WTC11 (cell line): ENCODE data around the gene VAC14. TPM values are rescaled to one million over a fixed set of nuclear protein-coding genes. Genes with fewer than 3 reads are reported as not detected.

ENCODE experiments used
- ATAC-seq: fragments of 200-7000 bp; cut with Tn5 transposase; 2 replicates; pipeline ENCODE4 v1.10.0; 2021; ENCODE audit warnings: mild to moderate bottlenecking, moderate library complexity
- CTCF ChIA-PET: fragments of 300-600 bp; sonication (Branson Sonifier 250); formaldehyde crosslinking; loops from one replicate; lab custom pipeline; 2021; ENCODE audit warnings: antibody characterized with exemption; lab: Charles Lee
- POLR2A ChIA-PET: fragments of 350-600 bp; sonication (Branson Sonifier 250); formaldehyde crosslinking; loops from one replicate; lab custom pipeline; 2021; ENCODE audit warnings: antibody characterized with exemption; lab: Charles Lee
- DNase-seq: peaks from one replicate; pipeline ENCODE4 v3.0.0; 2021; ENCODE audit warnings: low spot score
- H3K27ac Mint-ChIP-seq: 2 replicates; pipeline ENCODE4 v1.8.0; 2021; ENCODE audit warnings: mixed read lengths
- H3K27me3 Mint-ChIP-seq: 2 replicates; pipeline ENCODE4 v1.8.0; 2021; ENCODE audit warnings: low read depth, mild to moderate bottlenecking, moderate library complexity, mixed read lengths
- H3K36me3 Mint-ChIP-seq: 2 replicates; pipeline ENCODE4 v1.8.0; 2021; ENCODE audit warnings: mixed read lengths
- H3K4me1 Mint-ChIP-seq: 2 replicates; pipeline ENCODE4 v1.8.0; 2022; ENCODE audit warnings: mixed read lengths
- H3K4me3 Mint-ChIP-seq: 2 replicates; pipeline ENCODE4 v1.8.0; 2021; ENCODE audit warnings: mild to moderate bottlenecking, moderate library complexity, mixed read lengths
- H3K9me3 Mint-ChIP-seq: 2 replicates; pipeline ENCODE4 v1.8.0; 2021; ENCODE audit warnings: mixed read lengths
- FOXK1 ChIP-seq: sonication (generic); formaldehyde crosslinking; IDR thresholded peaks from 2 replicates; pipeline ENCODE4 v1.8.0; 2022; ENCODE audit warnings: mild to moderate bottlenecking, moderate library complexity, missing genetic modification reagents
- FOXP1 ChIP-seq: sonication (generic); formaldehyde crosslinking; IDR thresholded peaks from 2 replicates; pipeline ENCODE4 v1.8.0; 2022; ENCODE audit warnings: missing genetic modification reagents, mild to moderate bottlenecking, moderate library complexity, borderline replicate concordance
- GRHL2 ChIP-seq: fragments of 250-450 bp; sonication (Bioruptor Pico); IDR thresholded peaks from 2 replicates; pipeline ENCODE4 v1.8.0; 2022; ENCODE audit warnings: mild to moderate bottlenecking, moderate library complexity; ENCODE audit not compliant: insufficient replicate concordance, severe bottlenecking
- GTF2I ChIP-seq: fragments of 250-450 bp; sonication (Bioruptor Pico); conservative IDR thresholded peaks from 2 replicates; pipeline ENCODE4 v1.4.0; 2021; ENCODE audit warnings: mild to moderate bottlenecking
- HMGA2 ChIP-seq: fragments of 250-450 bp; sonication (Bioruptor Pico); IDR thresholded peaks from 2 replicates; pipeline ENCODE4 v1.4.0; 2021; ENCODE audit warnings: mild to moderate bottlenecking, moderate library complexity
- KAT7 ChIP-seq: sonication (generic); formaldehyde crosslinking; IDR thresholded peaks from 2 replicates; pipeline ENCODE4 v1.8.1; 2023; ENCODE audit warnings: missing genetic modification reagents, mild to moderate bottlenecking, borderline replicate concordance
- MYBL2 ChIP-seq: sonication (generic); formaldehyde crosslinking; IDR thresholded peaks from 2 replicates; pipeline ENCODE4 v1.8.1; 2023; ENCODE audit warnings: mild to moderate bottlenecking, moderate library complexity, missing genetic modification reagents
- OVOL2 ChIP-seq: fragments of 250-450 bp; sonication (Bioruptor Pico); IDR thresholded peaks from 2 replicates; pipeline ENCODE4 v1.9.0; 2021; ENCODE audit warnings: mild to moderate bottlenecking, borderline replicate concordance
- TCF7 ChIP-seq: sonication (generic); formaldehyde crosslinking; IDR thresholded peaks from 2 replicates; pipeline ENCODE4 v1.8.0; 2022; ENCODE audit warnings: mild to moderate bottlenecking, low read depth, missing genetic modification reagents, moderate library complexity
- TEAD4 ChIP-seq: sonication (generic); formaldehyde crosslinking; IDR thresholded peaks from 2 replicates; pipeline ENCODE4 v1.8.0; 2022; ENCODE audit warnings: mild to moderate bottlenecking, missing genetic modification reagents
- ZNF121 ChIP-seq: sonication (generic); formaldehyde crosslinking; IDR thresholded peaks from 2 replicates; pipeline ENCODE4 v1.8.0; 2023; ENCODE audit warnings: missing genetic modification reagents
- ZNF396 ChIP-seq: fragments of 250-450 bp; sonication (Bioruptor Pico); IDR thresholded peaks from 2 replicates; pipeline ENCODE4 v1.8.0; 2021; ENCODE audit warnings: mild to moderate bottlenecking, moderate library complexity, borderline replicate concordance
- total RNA-seq: library from RNA; stranded (reverse); gene quantifications from 3 replicates; pipeline ENCODE4 v1.2.3, GENCODE V29; 2021
- TF ChIP-seq, protein P1 (sequence below): fragments of 250-450 bp; sonication (Bioruptor Pico); IDR thresholded peaks from 2 replicates; pipeline ENCODE4 v1.9.0; 2021; ENCODE audit warnings: mild to moderate bottlenecking, borderline replicate concordance
- TF ChIP-seq, protein P2 (sequence below): sonication (generic); formaldehyde crosslinking; IDR thresholded peaks from 2 replicates; pipeline ENCODE4 v1.8.0; 2022; ENCODE audit warnings: missing genetic modification reagents
- TF ChIP-seq, protein P3 (sequence below): sonication (generic); formaldehyde crosslinking; IDR thresholded peaks from 2 replicates; pipeline ENCODE4 v1.8.1; 2023; ENCODE audit warnings: mild to moderate bottlenecking, moderate library complexity, missing genetic modification reagents
- TF ChIP-seq, protein P4 (sequence below): sonication (generic); formaldehyde crosslinking; IDR thresholded peaks from 2 replicates; pipeline ENCODE4 v1.8.1; 2023; ENCODE audit warnings: mild to moderate bottlenecking, missing genetic modification reagents
- TF ChIP-seq, protein P5 (sequence below): sonication (generic); formaldehyde crosslinking; conservative IDR thresholded peaks from 2 replicates; pipeline ENCODE4 v1.8.1; 2022; ENCODE audit warnings: mild to moderate bottlenecking, missing genetic modification reagents

The VAC14 gene
- total RNA-seq, 1 experiment from 2014 or later, result 60.1 TPM

DNA sequence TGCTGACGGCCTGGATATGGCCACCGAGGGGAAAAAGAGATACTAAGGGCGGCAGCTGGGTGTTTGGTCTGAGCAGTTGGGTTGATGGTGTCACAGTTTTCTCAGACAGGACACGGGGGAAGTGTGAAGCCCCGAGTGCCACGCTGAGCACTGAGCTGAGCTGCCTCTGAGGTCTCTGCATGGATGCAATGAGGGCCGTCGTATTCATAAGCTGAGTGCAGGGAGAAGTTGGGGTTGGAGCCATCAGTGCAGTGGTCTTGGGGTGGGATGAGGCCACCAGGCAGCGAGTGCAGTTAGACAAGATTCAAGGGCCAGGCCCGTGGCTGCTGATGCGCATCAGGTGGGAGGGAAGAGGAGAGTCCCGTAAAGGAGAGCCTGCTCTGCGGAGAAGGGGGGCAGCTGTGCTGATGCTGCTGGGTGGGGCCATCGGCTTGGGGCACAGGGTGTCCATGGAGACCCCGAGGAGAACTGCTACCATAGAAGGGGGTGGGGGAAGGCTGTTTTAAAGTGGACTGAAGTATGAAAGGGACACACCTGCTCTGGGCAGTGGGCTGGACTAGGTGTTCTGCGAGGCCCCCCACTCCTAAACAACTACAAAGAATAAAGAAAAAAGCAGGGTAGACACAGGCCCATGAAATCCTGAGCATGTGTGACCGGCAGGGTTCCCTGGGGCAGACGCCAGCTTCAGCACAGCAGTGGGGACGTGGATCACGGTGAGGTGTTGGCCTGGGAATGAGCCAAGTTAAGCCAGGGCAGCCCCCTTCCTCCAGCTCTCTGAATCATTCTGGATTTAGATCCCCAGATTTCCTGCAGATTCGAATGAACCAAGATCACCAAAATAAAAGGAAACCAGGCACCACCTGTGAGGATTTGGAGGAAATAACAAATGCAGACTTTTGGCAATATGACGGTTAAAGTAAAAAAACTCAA, 134.9 kb downstream of the VAC14 start (continued):
- TF ChIP-seq, protein P1, sequence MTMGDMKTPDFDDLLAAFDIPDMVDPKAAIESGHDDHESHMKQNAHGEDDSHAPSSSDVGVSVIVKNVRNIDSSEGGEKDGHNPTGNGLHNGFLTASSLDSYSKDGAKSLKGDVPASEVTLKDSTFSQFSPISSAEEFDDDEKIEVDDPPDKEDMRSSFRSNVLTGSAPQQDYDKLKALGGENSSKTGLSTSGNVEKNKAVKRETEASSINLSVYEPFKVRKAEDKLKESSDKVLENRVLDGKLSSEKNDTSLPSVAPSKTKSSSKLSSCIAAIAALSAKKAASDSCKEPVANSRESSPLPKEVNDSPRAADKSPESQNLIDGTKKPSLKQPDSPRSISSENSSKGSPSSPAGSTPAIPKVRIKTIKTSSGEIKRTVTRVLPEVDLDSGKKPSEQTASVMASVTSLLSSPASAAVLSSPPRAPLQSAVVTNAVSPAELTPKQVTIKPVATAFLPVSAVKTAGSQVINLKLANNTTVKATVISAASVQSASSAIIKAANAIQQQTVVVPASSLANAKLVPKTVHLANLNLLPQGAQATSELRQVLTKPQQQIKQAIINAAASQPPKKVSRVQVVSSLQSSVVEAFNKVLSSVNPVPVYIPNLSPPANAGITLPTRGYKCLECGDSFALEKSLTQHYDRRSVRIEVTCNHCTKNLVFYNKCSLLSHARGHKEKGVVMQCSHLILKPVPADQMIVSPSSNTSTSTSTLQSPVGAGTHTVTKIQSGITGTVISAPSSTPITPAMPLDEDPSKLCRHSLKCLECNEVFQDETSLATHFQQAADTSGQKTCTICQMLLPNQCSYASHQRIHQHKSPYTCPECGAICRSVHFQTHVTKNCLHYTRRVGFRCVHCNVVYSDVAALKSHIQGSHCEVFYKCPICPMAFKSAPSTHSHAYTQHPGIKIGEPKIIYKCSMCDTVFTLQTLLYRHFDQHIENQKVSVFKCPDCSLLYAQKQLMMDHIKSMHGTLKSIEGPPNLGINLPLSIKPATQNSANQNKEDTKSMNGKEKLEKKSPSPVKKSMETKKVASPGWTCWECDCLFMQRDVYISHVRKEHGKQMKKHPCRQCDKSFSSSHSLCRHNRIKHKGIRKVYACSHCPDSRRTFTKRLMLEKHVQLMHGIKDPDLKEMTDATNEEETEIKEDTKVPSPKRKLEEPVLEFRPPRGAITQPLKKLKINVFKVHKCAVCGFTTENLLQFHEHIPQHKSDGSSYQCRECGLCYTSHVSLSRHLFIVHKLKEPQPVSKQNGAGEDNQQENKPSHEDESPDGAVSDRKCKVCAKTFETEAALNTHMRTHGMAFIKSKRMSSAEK, result no peak
- TF ChIP-seq ZNF396 (CRISPR knock-in tag), result no peak
- no peak for TF ChIP-seq FOXP1 (CRISPR knock-in tag)
- TF ChIP-seq FOXK1 (CRISPR knock-in tag), result no peak
- no peak for TF ChIP-seq MYBL2
- TF ChIP-seq, all 79 proteins: peak for 0

DNA sequence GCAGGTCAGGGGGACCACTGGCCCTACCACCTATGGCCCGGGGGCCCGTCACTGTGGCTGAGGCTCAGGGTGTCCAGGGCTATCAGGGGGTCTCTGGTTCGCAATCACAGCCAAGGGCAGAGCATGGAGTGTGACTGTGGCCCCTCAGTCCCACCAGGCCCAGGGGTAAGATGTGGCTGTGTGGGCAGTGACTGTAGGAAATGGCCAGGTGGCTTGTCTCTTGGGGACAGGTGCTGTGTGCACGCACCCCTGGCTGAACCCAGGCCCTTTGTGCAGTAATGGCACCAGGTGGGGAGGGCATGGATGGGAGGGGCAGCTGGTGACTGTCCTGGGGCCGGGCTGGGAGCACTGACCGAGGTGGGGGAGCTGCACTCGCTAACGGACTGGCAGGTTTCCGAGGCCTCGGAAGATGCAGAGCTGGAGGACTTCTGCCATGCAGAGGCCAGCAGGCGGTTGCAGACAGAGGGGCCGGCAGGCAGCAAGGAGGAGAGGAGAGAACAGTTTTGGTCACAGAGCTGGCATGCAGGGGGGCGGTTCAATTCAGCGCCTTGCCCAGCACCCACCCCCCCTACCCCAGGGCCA, 135.8 kb downstream of the VAC14 start:
- H3K4me3 Mint-ChIP-seq, result no peak overlapping the region
- CTCF ChIA-PET, result interaction anchor here (1.2 kb wide), 1 partner anchor 11 kb away, joined by 4 read pairs; no protein-coding TSS in a partner anchor
- peaks cover 39% of the 10 kb centered on the region for H3K36me3 Mint-ChIP-seq
- DNase-seq, result no peak
- H3K9me3 Mint-ChIP-seq, result peaks cover 14% of the 10 kb centered on the region
- no peak for ATAC-seq
- peaks cover 13% of the 10 kb centered on the region for H3K4me1 Mint-ChIP-seq
- no peaks in the 10 kb centered on the region for H3K27me3 Mint-ChIP-seq
- POLR2A ChIA-PET, result no interaction called here
- H3K27ac Mint-ChIP-seq, result no peak overlapping the region
- TF ChIP-seq GRHL2 (CRISPR knock-in tag) (no peak), OVOL2 (no peak), ZNF396 (CRISPR knock-in tag) (no peak), TCF7 (CRISPR knock-in tag) (no peak), KAT7 (no peak), HMGA2 (CRISPR knock-in tag) (no peak), ZNF121 (CRISPR knock-in tag) (no peak), TEAD4 (CRISPR knock-in tag) (no peak), GTF2I (CRISPR knock-in tag) (no peak)
- TF ChIP-seq, protein P2, sequence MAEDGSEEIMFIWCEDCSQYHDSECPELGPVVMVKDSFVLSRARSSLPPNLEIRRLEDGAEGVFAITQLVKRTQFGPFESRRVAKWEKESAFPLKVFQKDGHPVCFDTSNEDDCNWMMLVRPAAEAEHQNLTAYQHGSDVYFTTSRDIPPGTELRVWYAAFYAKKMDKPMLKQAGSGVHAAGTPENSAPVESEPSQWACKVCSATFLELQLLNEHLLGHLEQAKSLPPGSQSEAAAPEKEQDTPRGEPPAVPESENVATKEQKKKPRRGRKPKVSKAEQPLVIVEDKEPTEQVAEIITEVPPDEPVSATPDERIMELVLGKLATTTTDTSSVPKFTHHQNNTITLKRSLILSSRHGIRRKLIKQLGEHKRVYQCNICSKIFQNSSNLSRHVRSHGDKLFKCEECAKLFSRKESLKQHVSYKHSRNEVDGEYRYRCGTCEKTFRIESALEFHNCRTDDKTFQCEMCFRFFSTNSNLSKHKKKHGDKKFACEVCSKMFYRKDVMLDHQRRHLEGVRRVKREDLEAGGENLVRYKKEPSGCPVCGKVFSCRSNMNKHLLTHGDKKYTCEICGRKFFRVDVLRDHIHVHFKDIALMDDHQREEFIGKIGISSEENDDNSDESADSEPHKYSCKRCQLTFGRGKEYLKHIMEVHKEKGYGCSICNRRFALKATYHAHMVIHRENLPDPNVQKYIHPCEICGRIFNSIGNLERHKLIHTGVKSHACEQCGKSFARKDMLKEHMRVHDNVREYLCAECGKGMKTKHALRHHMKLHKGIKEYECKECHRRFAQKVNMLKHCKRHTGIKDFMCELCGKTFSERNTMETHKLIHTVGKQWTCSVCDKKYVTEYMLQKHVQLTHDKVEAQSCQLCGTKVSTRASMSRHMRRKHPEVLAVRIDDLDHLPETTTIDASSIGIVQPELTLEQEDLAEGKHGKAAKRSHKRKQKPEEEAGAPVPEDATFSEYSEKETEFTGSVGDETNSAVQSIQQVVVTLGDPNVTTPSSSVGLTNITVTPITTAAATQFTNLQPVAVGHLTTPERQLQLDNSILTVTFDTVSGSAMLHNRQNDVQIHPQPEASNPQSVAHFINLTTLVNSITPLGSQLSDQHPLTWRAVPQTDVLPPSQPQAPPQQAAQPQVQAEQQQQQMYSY (CRISPR knock-in tag), result no peak
- TF ChIP-seq, protein P1, result no peak
- TF ChIP-seq, protein P3, sequence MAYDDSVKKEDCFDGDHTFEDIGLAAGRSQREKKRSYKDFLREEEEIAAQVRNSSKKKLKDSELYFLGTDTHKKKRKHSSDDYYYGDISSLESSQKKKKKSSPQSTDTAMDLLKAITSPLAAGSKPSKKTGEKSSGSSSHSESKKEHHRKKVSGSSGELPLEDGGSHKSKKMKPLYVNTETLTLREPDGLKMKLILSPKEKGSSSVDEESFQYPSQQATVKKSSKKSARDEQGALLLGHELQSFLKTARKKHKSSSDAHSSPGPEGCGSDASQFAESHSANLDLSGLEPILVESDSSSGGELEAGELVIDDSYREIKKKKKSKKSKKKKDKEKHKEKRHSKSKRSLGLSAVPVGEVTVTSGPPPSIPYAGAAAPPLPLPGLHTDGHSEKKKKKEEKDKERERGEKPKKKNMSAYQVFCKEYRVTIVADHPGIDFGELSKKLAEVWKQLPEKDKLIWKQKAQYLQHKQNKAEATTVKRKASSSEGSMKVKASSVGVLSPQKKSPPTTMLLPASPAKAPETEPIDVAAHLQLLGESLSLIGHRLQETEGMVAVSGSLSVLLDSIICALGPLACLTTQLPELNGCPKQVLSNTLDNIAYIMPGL, result no peak
- TF ChIP-seq, protein P4, sequence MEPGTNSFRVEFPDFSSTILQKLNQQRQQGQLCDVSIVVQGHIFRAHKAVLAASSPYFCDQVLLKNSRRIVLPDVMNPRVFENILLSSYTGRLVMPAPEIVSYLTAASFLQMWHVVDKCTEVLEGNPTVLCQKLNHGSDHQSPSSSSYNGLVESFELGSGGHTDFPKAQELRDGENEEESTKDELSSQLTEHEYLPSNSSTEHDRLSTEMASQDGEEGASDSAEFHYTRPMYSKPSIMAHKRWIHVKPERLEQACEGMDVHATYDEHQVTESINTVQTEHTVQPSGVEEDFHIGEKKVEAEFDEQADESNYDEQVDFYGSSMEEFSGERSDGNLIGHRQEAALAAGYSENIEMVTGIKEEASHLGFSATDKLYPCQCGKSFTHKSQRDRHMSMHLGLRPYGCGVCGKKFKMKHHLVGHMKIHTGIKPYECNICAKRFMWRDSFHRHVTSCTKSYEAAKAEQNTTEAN (CRISPR knock-in tag), result no peak
- TF ChIP-seq, protein P5, sequence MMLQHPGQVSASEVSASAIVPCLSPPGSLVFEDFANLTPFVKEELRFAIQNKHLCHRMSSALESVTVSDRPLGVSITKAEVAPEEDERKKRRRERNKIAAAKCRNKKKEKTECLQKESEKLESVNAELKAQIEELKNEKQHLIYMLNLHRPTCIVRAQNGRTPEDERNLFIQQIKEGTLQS (CRISPR knock-in tag), result no peak
